Skin epidermis (tissue), 12 donors: Measurements from ENCODE around the gene RPL15.
"Not testable (repeated sequence)": the region's sequence is repeated elsewhere in the genome, so short reads cannot be mapped to it uniquely, and the experiment has no call there.

Source experiments
- H3K27ac ChIP-seq, 21 experiments: fragments of 200-600 bp; sonication (generic) in 11 of 21; one replicate each; pipeline ENCODE4 v1.5.0; 2020; ENCODE audit warnings: mild to moderate bottlenecking in 3 of 21, inconsistent platforms in 2 of 21, moderate library complexity in 2 of 21
- H3K4me3 ChIP-seq, 7 experiments: fragments of 200-600 bp; sonication (generic) in 2 of 7; one replicate each; pipeline ENCODE4 v1.5.0; 2020; ENCODE audit warnings: inconsistent platforms in 2 of 7, mild to moderate bottlenecking in 2 of 7, moderate library complexity in 1 of 7

The RPL15 gene

DNA sequence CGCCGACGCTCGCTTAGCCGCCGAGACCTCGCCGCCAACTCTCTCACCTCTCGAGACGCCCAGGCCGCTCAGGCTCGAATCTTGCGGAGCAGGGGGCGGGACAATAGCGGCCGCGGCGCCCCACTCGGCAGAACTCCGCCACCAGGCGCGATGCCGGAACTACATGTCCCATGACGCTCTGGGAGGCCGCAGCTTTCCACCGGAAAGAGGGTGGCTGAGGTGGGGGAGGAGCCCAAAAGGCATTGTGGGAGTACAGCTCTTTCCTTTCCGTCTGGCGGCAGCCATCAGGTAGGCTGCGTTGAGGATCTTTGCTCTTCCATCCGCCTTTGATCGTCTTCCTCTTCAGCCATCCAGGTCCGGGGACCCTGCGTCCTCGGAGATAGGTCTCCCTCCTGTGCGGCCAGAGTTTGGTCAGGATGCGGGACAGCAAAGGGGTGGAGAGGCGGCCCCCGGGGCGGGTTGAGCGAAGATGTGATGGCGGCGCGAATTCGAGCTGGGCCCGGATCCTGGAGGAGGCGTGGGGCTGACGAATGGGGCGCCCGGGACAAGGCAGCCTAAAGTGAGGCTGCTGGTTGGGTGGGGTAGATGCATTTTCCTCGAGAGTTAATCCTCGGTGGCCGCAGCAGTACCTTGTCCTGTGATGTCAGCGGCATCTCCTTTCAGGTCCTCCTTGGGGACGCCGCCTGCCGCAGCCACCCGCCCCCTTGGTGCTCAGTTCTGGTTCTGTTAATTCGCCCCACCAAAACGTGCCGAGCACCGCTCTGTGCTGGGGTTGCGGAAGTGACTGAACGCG is at the start of gene RPL15, which contains the start of gene NKIRAS1:
Gene RPL15, plus strand, starts transcription at position 247 of the 793 bp plus-strand sequence. CDS start 728 bp downstream, outside the sequence.
Gene NKIRAS1, minus strand, starts transcription at position 105 of the 793 bp plus-strand sequence. CDS start 6,086 bp downstream, outside the sequence.
- Histone ChIP-seq H3K27ac (peak within 1 kb of the TSS; percentile 80 to 97 (median 94)), H3K4me3 (peak within 1 kb of the TSS; percentile 64 to 98 (median 90))

DNA sequence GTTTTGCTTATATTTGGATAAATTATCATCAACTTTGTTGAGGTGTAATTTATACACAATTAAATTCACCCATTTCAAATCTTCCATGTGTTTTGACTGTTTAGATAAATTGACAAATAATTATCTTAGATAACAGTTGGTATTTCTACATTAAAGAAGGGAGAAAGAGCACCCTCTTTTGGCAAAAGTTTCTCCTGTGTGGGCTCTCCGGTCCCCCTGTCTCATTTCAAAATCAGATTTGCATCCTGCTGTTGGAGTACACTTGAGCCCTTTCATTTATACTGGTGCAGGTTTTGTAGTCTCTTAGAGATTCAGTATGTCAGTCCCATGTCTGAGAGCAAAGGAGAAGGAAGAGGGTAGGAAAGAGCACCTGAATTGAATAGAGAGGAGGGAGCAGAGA is 49.5 kb upstream of the RPL15 start:
- H3K27ac ChIP-seq: peak overlapping the region in 1 of 21 experiments; percentile 23
- H3K4me3 ChIP-seq: no peak overlapping the region

DNA sequence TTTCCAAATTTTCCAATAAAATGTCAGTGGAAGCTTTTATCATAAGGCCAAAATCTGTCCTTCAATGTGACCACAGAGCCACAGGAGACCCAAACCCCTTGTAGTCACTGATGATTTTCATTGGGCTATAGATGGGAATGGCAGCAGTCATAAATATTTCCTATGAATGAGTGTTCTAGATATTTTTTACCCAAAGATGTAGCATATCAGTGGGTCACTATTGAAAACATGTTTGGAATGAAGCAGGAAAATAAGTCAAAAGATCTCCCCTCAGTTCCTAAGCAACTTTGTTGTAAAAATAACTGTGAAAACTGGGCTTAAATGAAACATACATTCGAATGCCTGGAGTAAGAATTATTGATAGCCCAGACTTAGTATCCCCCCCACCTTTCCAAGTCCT is 49.1 kb upstream of the RPL15 start:
- Histone ChIP-seq H3K4me3 (no peak overlapping the region), H3K27ac (no peak overlapping the region)

DNA sequence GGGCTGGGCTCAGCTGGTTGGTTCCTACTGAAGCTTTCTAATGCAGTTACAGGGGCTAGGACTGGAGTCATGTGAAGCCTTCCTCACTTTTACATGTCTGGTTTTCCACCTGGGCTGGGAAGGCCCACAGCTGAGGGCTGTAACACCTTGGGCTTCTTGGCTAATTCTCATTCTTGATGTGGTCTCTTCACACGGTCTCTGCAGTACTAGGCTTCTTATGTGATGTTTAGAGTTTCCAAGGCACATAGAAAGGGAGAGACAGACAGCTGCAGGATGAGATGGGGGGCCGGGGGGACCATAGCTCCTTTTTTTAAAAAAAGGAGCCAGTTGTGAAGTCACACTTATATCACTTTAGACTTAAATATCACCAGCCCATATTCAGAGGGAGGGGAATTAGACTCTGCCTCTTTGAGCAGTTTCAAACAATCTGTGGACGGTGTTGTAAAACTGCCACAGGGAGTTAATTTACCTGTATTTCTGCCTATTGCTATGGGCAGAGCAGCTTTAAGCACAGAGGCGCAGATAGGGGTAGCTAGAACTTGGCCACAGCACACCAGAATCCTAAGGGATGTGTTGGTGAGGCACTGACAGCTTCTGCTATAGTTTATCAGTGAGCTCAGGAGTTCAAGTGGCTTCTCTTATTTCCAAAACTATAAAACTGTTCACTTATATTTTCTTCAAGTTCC is 46.8 kb upstream of the RPL15 start:
- Histone ChIP-seq H3K4me3 (no peak overlapping the region), H3K27ac (no peak overlapping the region)

DNA sequence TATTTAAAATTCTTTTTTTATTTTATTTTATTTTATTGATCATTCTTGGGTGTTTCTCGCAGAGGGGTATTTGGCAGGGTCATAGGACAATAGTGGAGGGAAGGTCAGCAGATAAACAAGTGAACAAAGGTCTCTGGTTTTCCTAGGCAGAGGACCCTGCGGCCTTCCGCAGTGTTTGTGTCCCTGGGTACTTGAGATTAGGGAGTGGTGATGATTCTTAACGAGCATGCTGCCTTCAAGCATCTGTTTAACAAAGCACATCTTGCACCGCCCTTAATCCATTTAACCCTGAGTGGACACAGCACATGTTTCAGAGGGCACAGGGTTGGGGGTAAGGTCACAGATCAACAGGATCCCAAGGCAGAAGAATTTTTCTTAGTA is 46.3 kb upstream of the RPL15 start:
- H3K27ac ChIP-seq: not testable (repeated sequence)

DNA sequence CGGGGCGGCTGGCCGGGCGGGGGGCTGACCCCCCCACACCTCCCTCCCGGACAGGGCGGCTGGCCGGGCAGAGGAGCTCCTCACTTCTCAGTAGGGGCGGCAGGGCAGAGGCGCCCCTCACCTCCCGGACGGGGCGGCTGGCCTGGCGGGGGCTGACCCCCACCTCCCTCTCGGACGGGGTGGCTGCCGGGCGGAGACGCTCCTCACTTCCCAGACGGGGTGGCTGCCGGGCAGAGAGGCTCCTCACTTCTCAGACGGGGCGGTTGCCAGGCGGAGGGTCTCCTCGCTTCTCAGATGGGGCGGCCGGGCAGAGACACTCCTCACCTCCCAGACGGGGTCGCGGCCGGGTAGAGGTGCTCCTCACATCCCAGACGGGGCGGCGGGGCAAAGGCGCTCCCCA is 45.6 kb upstream of the RPL15 start:
- H3K4me3 ChIP-seq, H3K27ac ChIP-seq: not testable (repeated sequence)

More for the DNA sequence above, 46.3 kb upstream of the RPL15 start:
- H3K4me3 ChIP-seq: not testable (repeated sequence)

DNA sequence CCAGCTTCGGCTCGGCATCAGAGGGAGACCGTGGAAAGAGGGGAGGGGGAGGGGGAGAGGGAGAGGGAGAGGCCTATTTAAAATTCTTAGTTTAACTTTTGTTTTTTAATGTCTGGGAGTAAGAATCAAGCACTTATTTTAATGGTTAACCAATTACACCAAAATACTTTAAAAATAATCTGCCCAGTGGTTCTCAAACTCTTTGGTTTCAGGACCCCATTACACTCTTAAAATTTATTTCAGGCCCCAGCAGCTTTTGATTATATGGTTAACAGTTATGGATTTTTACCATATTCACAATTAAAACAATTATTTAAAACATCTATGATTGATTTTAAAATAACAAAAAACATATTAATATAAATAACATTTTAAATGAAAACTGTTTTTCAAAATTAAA is 44.6 kb upstream of the RPL15 start:
- Histone ChIP-seq H3K27ac (no peak overlapping the region), H3K4me3 (no peak overlapping the region)

DNA sequence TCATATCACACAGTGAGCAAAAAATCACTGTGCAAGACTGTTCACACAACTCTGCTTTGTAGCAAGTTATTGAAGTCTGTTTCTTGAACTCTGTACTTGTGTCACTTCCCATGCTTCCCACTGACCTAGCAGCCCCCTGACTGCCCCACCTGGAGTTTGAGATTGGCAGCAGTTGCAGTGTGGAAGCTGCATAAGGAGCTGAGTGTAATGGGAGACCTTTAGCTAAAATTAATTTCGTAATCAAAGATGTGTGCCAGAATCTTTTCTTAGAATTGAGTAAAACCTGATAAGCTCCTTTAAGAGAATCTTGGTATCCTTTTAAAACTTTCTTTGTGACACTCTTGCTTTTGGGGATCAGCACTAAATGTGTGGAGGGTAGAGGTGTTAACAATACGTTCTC is 43.0 kb upstream of the RPL15 start:
- no peak overlapping the region for H3K4me3 ChIP-seq

DNA sequence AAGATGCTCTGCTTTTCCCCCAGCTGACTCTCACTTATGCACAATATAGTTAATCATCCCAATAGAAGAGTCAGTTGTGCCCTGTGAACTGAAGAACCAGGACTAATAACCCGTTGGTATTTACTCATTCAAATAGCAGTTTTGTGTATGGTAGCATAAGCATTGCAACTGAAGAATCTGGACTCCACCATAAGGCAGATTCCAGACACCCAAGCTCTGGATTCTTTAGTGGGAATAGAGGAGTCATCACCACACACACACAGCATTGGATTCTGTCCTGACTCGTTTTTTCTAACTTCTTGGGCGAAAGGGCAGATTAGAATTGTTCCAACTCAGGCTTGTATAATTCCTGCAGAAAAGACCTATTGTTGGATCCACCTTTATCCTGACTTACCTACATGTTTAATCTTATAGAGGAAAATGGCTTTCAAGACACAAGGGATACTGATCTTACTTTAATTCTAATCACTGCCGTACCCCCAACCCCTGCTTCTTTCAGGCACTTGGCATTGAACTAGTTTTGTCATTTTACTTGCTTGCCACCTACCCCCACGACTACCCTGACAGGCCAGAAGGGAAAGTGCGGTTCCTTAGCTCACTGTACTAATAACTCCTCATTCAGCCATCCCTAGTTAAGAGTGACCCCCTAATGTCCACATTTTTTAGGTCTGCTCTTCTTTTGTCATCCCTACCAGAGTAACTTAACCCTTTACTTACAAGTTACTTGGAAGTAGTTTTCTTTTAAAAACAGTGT is 42.4 kb upstream of the RPL15 start:
- Histone ChIP-seq H3K27ac (peak overlapping the region in 1 of 21 experiments; percentile 18), H3K4me3 (no peak overlapping the region)

More for the DNA sequence above, 43.0 kb upstream of the RPL15 start:
- peak overlapping the region in 1 of 21 experiments; percentile 18 for H3K27ac ChIP-seq

DNA sequence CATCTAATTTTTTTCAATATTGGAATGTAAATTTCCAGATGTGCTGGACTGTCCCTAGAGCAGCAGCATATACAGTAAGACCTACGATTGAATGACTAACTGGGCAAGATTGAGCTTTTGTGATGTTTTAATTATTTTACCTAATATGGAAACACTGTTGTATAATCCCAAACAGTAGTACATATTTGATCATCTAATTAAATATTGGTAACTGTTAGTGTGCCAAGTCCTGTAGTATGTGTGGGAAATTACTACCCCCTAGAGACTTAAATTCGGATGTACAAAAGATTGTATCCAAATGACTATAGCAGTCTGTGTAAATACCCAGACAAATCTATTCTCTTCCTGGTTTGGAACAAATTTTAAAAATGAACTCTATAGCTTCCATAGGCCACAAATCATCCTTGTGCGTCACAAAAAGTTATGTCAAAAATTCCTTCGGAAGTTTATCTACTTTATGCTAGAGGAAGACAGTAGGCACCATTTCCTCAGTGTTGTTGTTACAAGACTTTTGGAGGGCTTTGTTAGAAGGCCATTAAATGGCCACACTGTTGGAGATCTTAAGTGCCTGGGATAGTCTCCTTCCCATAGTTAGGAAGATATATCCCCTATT is 41.7 kb upstream of the RPL15 start:
- Histone ChIP-seq H3K4me3 (no peak overlapping the region), H3K27ac (no peak overlapping the region)

DNA sequence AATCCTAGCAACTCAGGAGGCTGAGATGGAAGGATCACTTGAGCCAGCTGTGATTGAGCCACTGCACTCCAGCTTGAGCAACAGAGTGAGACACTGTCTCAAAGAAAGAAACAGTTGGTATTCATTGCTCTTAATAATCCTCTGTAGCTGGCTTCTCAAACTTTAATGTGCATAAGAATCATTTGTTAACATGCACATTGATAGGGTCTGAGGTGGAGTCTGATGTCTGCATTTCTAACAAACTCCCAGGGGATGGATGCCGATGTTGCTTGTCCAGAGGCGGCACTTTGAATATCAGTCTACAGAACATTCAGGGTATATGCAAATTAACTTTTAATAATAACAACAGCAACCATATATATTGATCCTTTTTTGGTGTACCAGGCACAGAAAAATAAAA is 40.0 kb upstream of the RPL15 start:
- Histone ChIP-seq H3K27ac (no peak overlapping the region), H3K4me3 (no peak overlapping the region)

DNA sequence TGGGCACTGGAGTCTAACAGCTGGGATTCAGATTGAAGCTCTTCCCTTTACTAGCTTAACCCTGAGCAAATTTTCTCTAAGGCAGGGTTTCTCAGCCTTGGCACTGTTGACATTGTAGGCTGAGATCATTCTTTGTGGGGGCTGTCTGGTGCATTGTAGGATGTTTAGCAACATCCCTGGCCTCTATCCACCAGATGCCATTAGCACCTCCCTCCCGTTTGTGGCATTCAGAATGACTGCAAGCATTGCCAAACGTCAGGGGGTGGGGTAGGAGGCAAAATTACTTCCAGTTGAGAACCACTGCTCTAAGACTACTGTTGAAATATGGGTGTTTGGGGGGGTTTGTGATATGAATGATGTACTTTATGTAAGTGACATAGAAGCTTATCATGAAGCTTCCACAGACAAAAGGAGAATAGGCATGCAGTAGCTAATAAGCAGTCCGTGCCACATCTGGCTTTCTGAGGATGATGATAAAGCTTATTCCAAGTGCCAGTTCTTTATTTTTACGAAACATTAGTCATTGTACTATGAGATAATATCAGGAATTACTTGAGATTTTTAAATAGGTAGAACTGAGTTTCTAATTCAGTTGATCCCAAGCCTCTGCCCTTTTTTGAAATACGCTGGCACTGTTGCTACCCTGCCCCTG is 39.5 kb upstream of the RPL15 start:
- H3K4me3 ChIP-seq: no peak overlapping the region
- H3K27ac ChIP-seq: no peak overlapping the region

DNA sequence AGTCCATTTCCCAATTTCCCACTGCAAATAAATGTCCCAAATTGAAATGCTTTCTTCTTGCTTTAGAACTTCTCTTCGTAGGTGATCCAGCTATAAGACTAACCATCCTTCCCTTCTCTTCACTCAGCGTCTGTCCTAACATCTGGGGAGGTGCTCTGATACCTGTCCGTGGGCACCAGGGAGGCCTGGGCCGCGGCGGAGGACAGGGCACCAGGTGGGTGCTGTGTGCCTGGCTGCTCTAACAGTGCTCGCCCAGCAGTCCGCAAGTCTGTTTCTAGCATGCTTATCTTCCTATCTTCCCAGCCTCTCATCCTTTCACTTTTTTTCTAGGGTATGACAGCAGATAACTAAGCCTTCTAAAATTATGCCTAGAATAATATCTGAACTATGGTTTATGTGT is 37.4 kb upstream of the RPL15 start:
- no peak overlapping the region for H3K27ac ChIP-seq

DNA sequence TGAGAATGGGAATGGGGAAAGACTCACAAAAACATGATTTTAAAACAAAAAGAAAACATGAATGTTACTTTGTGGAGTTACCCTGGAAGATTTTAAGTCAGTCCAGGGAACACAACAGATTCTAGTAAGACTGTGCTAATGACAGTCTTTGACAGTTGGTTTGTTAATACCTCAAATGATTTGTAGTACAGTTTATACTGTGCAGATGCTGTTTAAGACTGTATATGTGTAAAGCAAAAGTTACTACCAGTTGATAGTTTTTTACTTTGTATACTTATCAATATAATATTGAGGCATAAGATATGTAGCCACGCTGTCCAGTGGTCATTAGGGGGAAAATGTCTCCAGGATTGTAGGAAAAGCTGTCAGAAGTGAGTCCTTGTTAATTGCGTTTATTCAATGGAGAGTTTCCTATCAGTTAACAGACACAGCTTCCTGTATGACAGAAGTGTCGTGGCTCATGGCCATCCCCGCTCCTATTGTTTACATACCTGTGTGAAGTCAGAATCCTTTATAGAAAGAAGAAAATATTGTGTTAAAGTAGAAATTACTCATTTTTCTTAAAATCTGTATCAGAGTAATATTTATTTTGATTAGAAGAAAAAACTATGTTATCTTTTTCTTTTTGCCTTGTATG is 36.1 kb upstream of the RPL15 start:
- H3K4me3 ChIP-seq: no peak overlapping the region
- H3K27ac ChIP-seq: no peak overlapping the region

More for the DNA sequence above, 37.4 kb upstream of the RPL15 start:
- H3K4me3 ChIP-seq: no peak overlapping the region

DNA sequence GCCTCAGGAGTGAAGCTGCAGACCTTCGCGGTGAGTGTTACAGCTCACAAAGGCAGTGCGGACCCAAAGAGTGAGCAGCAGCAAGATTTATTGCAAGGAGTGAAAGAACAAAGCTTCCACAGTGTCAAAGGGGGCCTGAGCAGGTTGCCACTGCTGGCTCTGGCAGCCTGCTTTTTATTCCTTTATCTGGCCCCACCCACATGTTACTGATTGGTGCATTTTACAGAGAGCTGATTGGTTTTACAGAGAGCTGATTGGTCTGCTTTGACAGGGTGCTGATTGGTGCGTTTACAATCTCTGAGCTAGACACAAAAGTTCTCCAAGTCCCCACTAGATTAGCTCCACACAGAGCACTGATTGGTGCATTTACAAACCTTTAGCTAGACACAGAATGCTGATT is 34.9 kb upstream of the RPL15 start:
- H3K27ac ChIP-seq: not testable (repeated sequence)

DNA sequence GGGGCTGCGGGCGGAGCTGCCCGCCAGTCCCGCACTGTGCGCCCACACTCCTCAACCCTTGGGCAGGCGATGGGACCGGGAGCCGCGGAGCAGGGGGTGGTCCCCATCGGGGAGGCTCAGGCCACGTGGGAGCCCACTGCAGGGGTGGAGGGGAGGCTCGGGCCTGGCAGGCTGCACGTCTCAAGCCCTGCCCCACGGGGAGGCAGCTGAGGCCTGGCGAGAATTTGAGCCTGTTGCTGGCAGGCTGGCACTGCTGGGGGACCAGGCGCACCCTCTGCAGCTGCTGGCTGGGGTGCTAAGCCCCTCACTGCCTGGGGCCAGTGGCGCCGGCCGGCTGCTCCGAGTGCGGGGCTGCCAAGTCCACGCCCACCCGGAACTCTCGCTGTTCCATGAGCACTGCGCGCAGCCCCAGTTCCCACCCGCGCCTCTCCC is 34.4 kb upstream of the RPL15 start:
- no peak overlapping the region for H3K4me3 ChIP-seq
- H3K27ac ChIP-seq: no peak overlapping the region

More for the DNA sequence above, 34.9 kb upstream of the RPL15 start:
- not testable (repeated sequence) for H3K4me3 ChIP-seq

DNA sequence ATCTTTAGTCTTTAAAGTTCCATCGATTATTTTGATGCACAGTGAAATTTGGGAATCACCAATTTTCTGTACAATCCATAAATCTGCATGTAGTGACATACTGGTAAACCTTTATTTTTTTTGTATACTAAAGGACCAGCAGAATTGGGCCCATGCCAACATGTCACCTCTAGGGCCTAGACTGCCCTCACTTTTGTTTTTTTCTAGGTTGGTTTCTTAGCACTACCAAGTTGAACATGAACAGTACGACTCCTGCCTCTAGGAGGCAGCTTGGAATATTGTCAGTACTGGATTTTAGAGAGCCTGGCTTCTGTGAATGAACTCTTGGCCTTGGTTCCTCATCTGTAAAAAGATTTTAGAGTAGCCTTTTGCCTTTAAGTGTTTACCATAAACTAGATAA is 32.5 kb upstream of the RPL15 start:
- H3K27ac ChIP-seq: no peak overlapping the region
- H3K4me3 ChIP-seq: no peak overlapping the region

DNA sequence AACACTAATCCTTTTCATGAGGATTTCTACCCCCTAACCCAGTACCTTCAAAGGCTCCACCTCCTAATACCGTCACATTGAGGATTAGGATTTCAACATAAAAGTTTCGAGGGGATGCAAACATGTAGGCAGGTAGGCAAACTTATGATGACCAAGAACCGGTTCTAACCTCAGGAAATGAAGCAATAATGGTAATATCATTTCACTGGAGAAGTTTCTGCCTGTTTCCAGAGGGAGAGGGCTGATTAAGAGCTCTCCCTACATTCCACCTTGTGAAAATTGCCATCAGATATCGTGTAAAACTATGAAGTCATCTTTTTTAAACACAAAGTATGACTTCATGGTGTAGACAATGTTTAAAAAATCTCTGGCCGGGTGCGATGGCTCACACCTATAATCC is 31.7 kb upstream of the RPL15 start:
- no peak overlapping the region for H3K27ac ChIP-seq

DNA sequence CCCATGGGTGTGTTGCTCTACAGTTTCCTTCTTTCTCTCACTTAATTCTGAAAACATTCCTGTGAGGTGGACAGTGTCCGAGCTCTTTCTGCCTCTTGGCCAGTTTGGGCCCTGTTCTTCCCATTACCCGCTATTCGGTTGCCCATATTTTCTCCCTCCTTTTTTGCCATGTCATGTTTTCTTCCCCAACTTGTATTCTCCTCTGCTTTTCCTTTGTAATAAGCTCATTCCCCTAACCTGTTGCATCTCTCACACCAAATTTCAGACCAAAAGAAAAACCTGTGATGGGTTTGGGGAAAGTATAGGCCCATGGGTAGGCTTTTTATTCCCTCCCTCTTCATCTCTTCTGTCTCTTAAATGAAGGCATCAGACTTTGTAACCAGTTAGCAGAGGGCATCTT is 30.6 kb upstream of the RPL15 start:
- no peak overlapping the region for H3K4me3 ChIP-seq
- H3K27ac ChIP-seq: no peak overlapping the region

More for the DNA sequence above, 31.7 kb upstream of the RPL15 start:
- no peak overlapping the region for H3K4me3 ChIP-seq
